ENCODE results near the gene ZSCAN4.

The ZSCAN4 gene, protein sequence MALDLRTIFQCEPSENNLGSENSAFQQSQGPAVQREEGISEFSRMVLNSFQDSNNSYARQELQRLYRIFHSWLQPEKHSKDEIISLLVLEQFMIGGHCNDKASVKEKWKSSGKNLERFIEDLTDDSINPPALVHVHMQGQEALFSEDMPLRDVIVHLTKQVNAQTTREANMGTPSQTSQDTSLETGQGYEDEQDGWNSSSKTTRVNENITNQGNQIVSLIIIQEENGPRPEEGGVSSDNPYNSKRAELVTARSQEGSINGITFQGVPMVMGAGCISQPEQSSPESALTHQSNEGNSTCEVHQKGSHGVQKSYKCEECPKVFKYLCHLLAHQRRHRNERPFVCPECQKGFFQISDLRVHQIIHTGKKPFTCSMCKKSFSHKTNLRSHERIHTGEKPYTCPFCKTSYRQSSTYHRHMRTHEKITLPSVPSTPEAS

GRCh38 chr19:57668635-57669034 lies at the start of gene ZSCAN4:
TSS of gene ZSCAN4 (plus strand) at chr19:57668935. CDS start at chr19:57676146, 7,211 bp downstream.
- no peak for DNase-seq (ENCODE audit: low read depth)

DNA sequence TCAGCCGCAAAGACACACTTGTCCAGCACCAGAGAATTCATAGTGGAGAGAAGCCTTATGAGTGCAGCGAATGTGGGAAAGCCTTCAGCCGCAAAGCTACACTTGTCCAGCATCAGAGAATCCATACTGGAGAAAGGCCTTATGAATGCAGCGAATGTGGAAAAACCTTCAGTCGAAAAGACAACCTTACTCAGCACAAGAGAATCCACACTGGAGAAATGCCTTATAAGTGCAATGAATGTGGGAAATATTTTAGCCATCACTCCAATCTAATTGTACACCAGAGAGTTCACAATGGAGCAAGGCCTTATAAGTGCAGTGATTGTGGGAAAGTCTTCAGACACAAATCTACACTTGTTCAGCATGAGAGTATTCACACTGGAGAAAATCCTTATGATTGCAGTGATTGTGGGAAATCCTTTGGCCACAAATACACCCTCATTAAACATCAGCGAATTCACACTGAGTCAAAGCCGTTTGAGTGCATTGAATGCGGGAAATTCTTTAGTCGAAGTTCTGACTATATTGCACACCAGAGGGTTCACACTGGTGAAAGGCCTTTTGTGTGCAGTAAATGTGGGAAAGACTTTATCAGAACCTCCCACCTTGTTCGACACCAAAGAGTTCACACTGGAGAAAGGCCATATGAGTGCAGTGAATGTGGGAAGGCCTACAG lies 47.9 kb upstream of the ZSCAN4 start:
- no peak for DNase-seq (ENCODE audit: low read depth)

DNA sequence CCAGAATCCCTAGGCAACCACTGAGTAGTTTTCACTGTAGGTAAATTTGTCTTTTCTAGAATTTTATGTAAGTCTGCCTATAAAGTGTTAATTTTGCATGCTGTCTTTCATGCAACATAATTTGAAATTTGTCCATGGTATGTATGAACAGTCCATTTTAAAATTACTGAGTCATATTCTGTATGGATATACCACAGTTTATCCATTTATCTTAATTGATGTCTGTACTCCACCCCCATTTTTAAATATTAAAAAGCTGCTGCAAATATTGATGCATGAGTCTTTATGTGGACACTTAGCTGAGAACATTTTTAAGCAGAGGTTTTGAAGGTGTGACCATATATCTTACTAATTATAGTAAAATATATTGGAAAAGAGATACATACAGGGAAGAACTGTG lies 45.6 kb upstream of the ZSCAN4 start:
- no peak for DNase-seq (ENCODE audit: low read depth)

GRCh38 chr19:57632987-57633831 lies 35.5 kb upstream of the ZSCAN4 start, which contains the start of gene ZNF211:
TSS of gene ZNF211 (plus strand) at chr19:57633168. CDS start at chr19:57633347, 179 bp downstream.
- peak; percentile 80 for DNase-seq (ENCODE audit: low read depth)

DNA sequence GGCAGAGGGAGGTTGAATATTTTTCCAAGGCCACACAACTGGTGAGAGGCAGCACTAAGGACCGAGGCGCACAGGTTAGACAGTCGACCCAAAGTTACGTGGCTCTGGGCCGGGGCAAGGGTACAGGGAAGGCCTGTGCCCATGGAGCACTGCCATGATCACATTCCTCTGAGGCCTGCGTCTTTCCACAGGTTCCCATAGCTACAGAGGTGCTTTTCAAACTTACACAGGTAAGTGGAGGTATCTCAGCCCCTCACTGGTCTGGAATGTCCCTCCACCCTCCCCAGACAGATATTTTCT lies 35.0 kb upstream of the ZSCAN4 start:
- no peak for DNase-seq (ENCODE audit: low read depth)

DNA sequence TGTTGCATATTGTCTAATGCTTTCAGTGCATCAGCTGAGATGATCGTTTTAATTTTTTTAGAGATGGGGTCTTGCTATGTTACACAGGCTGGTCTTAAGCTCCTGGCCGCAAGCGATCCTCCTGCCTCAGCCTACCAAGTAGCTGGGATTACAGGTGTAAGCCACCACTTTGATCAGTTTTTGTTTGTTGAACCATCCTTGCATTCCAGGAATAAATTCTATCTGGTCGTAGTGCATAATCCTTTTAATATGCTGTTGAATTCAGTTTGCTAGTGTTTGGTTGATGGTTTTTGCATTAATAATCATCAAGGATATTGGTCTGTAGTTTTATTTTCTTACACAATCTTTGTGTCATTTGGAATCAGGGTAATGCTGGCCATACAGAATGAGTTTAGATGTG lies 31.4 kb upstream of the ZSCAN4 start:
- no peak for DNase-seq (ENCODE audit: low read depth)

GRCh38 chr19:57641715-57642234 lies 27.0 kb upstream of the ZSCAN4 start:
- no peak for DNase-seq (ENCODE audit: low read depth)

GRCh38 chr19:57642396-57643046 lies 26.2 kb upstream of the ZSCAN4 start:
- no peak for DNase-seq (ENCODE audit: low read depth)

- no peak for DNase-seq (ENCODE audit: low read depth)
Observed at GRCh38 chr19:57643734-57644133, 25.0 kb upstream of the ZSCAN4 start.

DNA sequence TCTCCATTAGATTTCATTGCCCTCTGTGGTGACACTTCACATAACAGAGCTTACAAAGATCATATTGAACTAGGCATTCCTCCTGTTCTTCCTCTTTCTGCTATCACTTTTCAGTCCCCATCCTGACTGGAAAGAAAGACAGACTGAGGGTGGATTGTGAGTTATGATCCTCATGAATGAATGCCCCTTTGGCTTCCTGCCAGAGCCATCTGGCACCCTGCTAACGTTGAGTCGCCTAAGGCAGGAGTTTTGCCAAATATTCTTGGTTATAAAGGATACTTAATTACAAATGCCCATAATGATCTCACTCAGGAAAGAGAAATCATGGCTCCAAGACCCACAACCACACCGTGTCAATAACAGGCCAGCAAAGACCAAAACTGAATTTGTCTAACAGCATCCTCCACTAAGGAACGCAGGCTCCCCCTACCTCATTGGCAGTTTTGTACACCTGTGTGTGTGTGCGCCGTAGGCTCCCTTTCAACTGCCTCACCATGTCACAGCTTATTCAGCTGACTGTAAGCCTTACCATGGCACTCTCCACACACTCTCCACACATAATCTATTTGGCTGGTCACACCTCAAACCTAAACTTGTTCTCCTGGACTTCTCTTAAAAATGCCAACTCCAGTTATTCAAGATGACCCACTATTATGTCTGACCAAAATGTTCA lies 20.3 kb upstream of the ZSCAN4 start:
- no peak for DNase-seq (ENCODE audit: low read depth)

GRCh38 chr19:57651654-57651996 lies 17.1 kb upstream of the ZSCAN4 start:
- DNase-seq (ENCODE audit: low read depth): no peak

DNA sequence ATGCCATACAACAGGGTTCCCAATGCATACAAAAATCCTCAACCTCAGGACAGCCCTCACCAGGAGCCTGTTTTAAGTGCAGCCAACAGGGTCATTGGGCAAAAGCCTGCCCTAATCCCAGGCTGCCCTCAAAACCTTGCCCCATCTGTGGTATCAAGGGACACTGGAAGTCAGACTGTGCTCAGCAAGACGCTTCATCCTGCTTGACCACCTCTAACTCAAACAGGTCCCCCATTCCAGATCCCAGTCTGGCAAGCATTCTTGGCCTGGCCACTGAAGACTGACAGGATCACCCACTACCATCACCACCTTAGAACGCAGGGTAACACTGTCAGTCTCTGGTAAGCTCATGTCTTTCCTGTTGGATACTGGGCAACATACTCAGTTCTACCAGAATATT lies 15.0 kb upstream of the ZSCAN4 start:
- DNase-seq (ENCODE audit: low read depth): no peak

DNA sequence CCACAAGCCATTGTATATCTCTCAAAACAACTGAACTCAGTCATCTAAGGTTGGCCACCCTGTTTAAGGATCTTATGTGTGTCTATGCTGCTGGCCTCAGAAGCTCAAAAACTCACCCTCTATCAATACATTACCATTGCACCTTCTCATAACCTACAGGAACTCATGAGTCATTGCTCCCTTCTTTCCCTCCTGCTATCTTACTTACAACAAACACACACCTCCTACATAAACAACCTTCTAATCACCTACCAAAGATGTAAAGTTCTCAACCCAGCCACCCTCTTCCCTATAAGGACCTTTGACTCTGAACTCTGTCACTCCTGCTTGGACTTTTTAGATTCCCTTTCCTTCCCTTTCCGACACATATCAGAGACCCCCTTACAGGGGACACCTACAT lies 13.3 kb upstream of the ZSCAN4 start:
- DNase-seq (ENCODE audit: low read depth): no peak

DNA sequence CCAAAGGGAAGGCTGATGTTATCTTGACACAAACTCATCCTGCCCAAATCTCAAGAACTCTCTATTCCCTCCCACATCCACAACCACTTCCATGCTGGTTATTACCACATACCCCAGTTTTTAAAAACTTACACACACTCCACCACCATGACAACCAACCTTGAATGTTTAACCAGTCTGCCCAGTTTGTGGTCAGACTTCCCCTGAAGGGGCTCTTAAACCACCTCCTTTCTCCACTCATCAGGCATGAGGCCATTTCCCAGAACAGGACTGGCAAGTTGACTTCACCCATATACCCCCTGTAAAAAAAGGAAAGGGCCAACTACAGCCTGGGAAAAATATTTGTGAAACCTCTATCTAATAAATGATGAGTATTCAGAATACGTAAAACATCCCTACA lies 12.4 kb upstream of the ZSCAN4 start:
- no peak for DNase-seq (ENCODE audit: low read depth)

GRCh38 chr19:57664269-57665127 lies 4.2 kb upstream of the ZSCAN4 start:
- no peak for DNase-seq (ENCODE audit: low read depth)

DNA sequence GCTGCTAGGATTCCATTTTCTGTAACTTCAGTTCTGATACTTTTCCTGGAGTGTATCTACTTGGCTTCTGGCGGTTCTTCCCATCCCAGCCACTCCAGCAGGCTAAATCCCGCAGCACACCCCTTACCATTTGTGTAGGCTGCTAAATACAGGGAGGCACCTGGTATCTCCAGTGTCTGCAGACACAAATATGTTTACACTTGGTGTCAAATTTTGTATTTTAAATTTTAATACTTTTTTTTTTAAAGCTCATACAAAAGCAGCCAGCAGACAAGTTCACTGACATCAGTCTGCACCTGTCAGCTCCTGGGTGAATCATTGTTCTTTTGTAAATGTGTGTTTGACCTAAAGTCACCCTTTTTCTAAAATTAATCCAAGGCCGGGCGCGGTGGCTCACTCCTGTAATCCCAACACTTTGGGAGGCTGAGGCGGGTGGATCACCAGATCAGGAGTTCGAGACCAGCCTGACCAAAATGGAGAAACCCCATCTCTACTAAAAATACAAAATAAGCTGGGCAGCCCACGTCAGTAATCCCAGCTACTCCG lies 3.4 kb upstream of the ZSCAN4 start:
- DNase-seq (ENCODE audit: low read depth): no peak

DNA sequence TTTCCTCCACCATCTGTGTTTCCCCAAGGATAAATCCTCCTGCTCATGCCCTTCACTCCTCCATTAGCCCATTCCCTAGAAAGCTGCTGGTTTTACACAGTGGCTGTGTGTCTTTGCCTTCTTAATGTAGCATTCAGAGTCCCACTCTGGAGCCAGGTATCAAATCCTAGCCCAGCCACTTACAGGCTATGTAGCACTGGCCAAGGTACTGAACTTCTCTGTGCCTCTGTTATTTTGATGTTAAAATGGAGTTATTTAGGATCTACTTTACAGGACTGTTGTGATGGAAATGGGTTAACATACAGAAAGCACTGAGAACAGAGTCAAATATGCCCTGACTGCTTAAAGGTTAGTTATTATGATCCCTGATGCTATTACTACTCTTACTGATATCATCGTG lies 1.5 kb upstream of the ZSCAN4 start:
- DNase-seq (ENCODE audit: low read depth): no peak

DNA sequence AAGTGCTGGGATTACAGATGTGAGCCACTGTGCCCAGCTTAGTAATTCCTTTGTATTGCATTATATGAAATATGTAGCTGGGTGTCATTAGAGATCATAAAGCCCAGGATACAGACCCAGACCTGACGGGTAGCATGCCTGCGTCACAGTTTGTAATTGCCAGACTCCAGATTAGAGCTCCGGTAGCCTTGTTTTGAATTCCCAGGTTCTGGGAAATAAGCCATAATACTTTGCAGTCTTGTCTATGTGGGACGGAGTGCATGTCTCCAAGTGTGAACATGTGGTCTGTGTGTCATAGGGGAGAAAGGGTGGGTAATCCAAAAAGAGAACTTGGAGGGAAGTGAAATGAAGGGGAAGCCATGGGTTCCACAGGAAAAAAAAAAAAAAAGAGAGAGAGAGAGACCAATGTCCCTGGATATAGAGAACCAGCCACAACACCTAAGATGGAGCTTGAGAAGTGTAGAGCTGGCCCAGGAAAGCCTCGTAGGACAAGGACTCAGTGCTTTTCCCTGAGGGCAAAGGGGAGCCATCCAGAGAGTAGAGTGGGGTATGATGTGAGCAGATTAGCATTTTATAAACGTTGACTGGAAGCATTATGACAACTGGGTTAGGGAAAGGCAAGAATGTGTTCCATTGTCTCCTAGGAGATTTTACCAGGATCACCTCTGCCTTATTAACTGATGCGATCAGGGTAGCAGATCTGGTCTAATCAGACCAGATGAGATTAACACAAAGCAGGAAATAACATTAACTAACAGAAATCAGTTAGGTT lies 2.6 kb downstream of the ZSCAN4 start:
- no peak for DNase-seq (ENCODE audit: low read depth)

DNA sequence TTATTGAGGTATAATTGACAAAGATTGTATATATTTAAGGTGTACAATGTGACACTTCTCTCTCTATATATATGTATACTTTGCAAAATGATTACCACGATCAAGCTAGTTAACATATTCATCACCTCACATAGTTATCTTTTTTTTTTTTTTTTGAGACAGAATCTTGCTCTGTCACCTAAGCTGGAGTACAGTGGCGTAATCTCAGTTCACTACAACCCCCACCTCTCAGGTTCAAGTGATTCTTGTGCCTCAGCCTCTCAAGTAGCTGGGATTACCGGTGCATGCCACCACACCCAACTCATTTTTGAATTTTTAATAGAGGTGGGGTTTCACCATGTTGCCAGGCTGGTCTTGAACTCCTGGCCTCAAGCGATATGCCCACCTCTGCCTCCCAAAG lies 3.7 kb downstream of the ZSCAN4 start:
- no peak for DNase-seq (ENCODE audit: low read depth)
